BJ (cell line): ENCODE measurements around the gene NRP1. TPM values are rescaled to one million over a fixed set of nuclear protein-coding genes. Genes with fewer than 3 reads are reported as not detected.

Experiments used
- CTCF ChIA-PET: fragments of 350-600 bp; formaldehyde crosslinking; extraction: SDS; loops from one replicate; lab custom pipeline; 2021; ENCODE audit warnings: antibody characterized with exemption, inconsistent platforms; lab: Yijun Ruan, JAX
- POLR2A ChIA-PET: fragments of 300-600 bp; sonication (Branson Sonifier 250); formaldehyde crosslinking; extraction: SDS; loops from one replicate; lab custom pipeline; 2021; ENCODE audit warnings: antibody characterized with exemption; lab: Charles Lee
- DNase-seq: peaks from one replicate; pipeline ENCODE4 v3.0.0-alpha.2; 2011; ENCODE audit warnings: low read depth
- H3K27me3 ChIP-seq: 2 replicates; pipeline ENCODE4 v1.6.0; 2011; ENCODE audit warnings: low read length; ENCODE audit not compliant: control insufficient read depth, insufficient read depth
- H3K36me3 ChIP-seq: 2 replicates; pipeline ENCODE4 v1.5.1; 2011; ENCODE audit warnings: low read length; ENCODE audit not compliant: control insufficient read depth, insufficient read depth
- H3K4me3 ChIP-seq: 2 replicates; pipeline ENCODE4 v1.5.1; 2011; ENCODE audit warnings: low read depth, mild to moderate bottlenecking, control low read depth, low read length
- CTCF ChIP-seq: IDR thresholded peaks from 2 replicates; pipeline ENCODE4 v1.5.1; 2011; ENCODE audit warnings: low read depth, mild to moderate bottlenecking, control low read depth, inconsistent platforms, low read length, moderate library complexity; ENCODE audit not compliant: insufficient read depth
- polyA plus RNA-seq: library from polyadenylated mRNA; depleted of rRNA; stranded (reverse); fragments of >200 nt; gene quantifications from 2 replicates; pipeline ENCODE4 v1.2.3, GENCODE V29; 2011

NRP1 gene
- polyA plus RNA-seq, 1 experiment = 141 TPM

- H3K4me3 ChIP-seq = no peak overlapping the region
- CTCF ChIA-PET = no interaction called here
- DNase-seq = no peak
- no peaks in the 10 kb centered on the region for H3K27me3 ChIP-seq
- TF ChIP-seq CTCF = no peak
- H3K36me3 ChIP-seq = no peaks in the 10 kb centered on the region
- POLR2A ChIA-PET = no interaction called here
Measured at GRCh38 chr10:33371234-33371633, 36.8 kb upstream of the NRP1 start.

DNA sequence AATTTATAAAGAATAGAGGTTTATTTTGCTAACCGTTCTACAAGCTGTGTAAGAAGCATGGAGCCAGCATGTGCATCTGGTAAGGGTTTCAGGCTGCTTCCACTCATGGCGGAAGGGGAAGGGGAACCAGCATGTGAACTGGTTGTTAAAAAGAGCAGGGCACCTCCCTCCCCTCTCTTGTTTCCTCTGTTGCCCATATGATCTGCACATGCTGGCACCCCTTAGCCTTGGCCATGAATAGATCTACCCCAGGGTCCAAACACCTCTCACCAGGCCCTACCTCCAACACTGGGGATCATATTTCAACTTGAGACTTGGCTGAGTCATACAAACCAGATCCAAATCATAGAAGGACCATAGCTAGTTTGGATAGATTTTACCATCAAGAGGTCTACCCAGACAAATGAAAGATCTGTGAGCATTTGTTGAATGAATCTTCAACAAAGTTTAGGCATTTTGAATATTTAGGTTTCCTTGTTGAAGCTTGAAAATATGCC is 36.0 kb upstream of the NRP1 start:
- DNase-seq = no peak
- Histone ChIP-seq H3K4me3 (no peak overlapping the region), H3K36me3 (no peaks in the 10 kb centered on the region), H3K27me3 (no peaks in the 10 kb centered on the region)
- TF ChIP-seq CTCF = no peak
- CTCF ChIA-PET = interaction anchor here (0.5 to 1.0 kb wide), 2 partner anchors 16 to 285 kb away, joined by 3 read pairs; no protein-coding TSS in a partner anchor
- POLR2A ChIA-PET = no interaction called here

DNA sequence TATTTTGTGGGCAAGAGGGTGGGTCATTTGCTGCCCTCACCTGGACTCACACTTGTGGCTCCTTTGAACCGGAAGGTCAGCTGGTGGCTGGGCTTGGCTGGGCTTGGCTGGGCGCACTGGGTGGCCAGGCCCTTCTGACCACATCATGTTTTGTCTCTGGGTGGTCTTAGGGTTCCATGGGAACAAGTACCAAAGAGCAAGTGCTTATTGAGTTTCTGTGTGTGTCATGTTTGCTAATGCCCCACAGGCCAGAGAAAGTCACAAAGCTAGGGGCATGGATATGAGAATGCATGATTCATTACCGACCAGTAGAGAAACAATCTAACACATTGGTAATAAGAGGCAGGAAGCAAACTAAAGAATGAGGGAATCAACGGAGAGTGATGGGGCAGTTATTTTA is 33.6 kb upstream of the NRP1 start:
- H3K4me3 ChIP-seq = no peak overlapping the region

GRCh38 chr10:33365871-33366411 is 31.5 kb upstream of the NRP1 start:
- DNase-seq = peak; percentile 94
- ChIA-PET POLR2A (no interaction called here), CTCF (interaction anchor here (0.6 to 1.5 kb wide), 3 partner anchors 10 to 87 kb away, joined by 3 to 4 read pairs (median 4); no protein-coding TSS in a partner anchor)
- Histone ChIP-seq H3K4me3 (no peak overlapping the region), H3K36me3 (no peaks in the 10 kb centered on the region), H3K27me3 (no peaks in the 10 kb centered on the region)
- TF ChIP-seq CTCF = no peak

More for the DNA sequence above, 33.6 kb upstream of the NRP1 start:
- no peak for TF ChIP-seq CTCF
- Histone ChIP-seq H3K27me3 (no peaks in the 10 kb centered on the region), H3K36me3 (no peaks in the 10 kb centered on the region)
- no peak for DNase-seq
- ChIA-PET POLR2A (no interaction called here), CTCF (no interaction called here)

- ChIA-PET POLR2A (no interaction called here), CTCF (interaction anchor here (0.9 to 1.5 kb wide), 2 partner anchors 11 to 20 kb away, joined by 4 read pairs; no protein-coding TSS in a partner anchor)
- H3K36me3 ChIP-seq = no peaks in the 10 kb centered on the region
- H3K4me3 ChIP-seq = no peak overlapping the region
- no peaks in the 10 kb centered on the region for H3K27me3 ChIP-seq
- TF ChIP-seq CTCF = no peak
- no peak for DNase-seq
Measured at GRCh38 chr10:33365301-33365700, 30.8 kb upstream of the NRP1 start.
